Fibroblast of lung (primary cell): ENCODE data around the gene ADGRE1.

Experiments used
- EZH2 ChIP-seq: IDR thresholded peaks from 2 replicates; pipeline ENCODE4 v1.5.1; 2012; ENCODE audit warnings: low read length, control low read depth, mild to moderate bottlenecking; ENCODE audit errors: missing control alignments
- TF ChIP-seq, protein P1 (sequence below), 2 donors: IDR thresholded peaks in 1 of 2; conservative IDR thresholded peaks in 1 of 2; 1 replicate in 1 of 2; 2 replicates in 1 of 2; pipeline ENCODE4 v1.5.1; 2011 to 2012; ENCODE audit warnings: low read length in 2 of 2, control low read depth in 1 of 2, inconsistent platforms in 1 of 2, low read depth in 1 of 2, mild to moderate bottlenecking in 1 of 2

DNA sequence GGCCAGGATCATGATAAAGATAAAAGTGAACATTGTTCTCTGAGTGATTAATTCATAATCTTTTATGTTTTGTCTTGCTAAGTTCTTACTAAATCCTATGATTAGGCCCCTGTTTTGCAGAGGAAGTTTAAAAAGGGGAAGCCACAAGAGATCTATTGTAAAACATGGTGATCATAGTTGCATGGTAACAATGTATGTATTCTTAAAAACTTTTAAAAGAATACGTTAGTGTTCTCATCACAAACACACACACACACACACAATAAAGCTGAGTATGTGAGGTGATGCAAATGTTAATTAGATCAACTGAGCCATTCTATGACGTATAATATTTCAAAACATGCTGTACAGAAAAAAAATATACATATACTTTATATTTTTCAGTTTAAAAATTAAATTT, 82.6 kb downstream of the ADGRE1 start:
- TF ChIP-seq, protein P1, sequence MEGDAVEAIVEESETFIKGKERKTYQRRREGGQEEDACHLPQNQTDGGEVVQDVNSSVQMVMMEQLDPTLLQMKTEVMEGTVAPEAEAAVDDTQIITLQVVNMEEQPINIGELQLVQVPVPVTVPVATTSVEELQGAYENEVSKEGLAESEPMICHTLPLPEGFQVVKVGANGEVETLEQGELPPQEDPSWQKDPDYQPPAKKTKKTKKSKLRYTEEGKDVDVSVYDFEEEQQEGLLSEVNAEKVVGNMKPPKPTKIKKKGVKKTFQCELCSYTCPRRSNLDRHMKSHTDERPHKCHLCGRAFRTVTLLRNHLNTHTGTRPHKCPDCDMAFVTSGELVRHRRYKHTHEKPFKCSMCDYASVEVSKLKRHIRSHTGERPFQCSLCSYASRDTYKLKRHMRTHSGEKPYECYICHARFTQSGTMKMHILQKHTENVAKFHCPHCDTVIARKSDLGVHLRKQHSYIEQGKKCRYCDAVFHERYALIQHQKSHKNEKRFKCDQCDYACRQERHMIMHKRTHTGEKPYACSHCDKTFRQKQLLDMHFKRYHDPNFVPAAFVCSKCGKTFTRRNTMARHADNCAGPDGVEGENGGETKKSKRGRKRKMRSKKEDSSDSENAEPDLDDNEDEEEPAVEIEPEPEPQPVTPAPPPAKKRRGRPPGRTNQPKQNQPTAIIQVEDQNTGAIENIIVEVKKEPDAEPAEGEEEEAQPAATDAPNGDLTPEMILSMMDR (conservative IDR thresholded peaks at IDR 0.05 in 1 of 2, IDR thresholded peaks at IDR 0.05 in 1 of 2; ENCODE audit: low read depth in 1 of 2, low read length in 2 of 2) = no peak
- no peak for TF ChIP-seq EZH2
